Kidney (tissue), 14 donors: ENCODE measurements around the gene SNRPD3. TPM values are rescaled to one million over a fixed set of nuclear protein-coding genes. Genes with fewer than 3 reads are reported as not detected.

Experiments used
- DNase-seq, 5 donors: peaks; one replicate each; pipeline ENCODE4 v3.0.0-alpha.2; 2013 to 2020
- FAIRE-seq: peaks from 2 replicates; lab custom pipeline; 2012; peaks lifted over from hg19 to GRCh38; lab: Jason Lieb, UNC
- H3K27ac ChIP-seq, 2 donors: one replicate each; pipeline ENCODE4 v1.7.0; 2013; ENCODE audit warnings: low read depth in 2 of 2, low read length in 2 of 2, inconsistent platforms in 1 of 2
- H3K27me3 ChIP-seq: one replicate; pipeline ENCODE4 v1.7.1; 2013; ENCODE audit warnings: low read length, inconsistent platforms; ENCODE audit not compliant: control insufficient read depth, insufficient read depth
- H3K36me3 ChIP-seq, 3 donors: one replicate each; pipeline versions ENCODE4 v1.7.0 to v1.7.1; 2013; ENCODE audit warnings: low read length in 3 of 3, control low read depth in 1 of 3, inconsistent platforms in 1 of 3; ENCODE audit not compliant: insufficient read depth in 3 of 3, control insufficient read depth in 2 of 3
- H3K4me1 ChIP-seq, 3 donors: one replicate each; pipeline versions ENCODE4 v1.7.0 to v1.7.1; 2013; ENCODE audit warnings: low read length in 3 of 3, inconsistent platforms in 1 of 3, low read depth in 1 of 3; ENCODE audit not compliant: control insufficient read depth in 2 of 3, insufficient read depth in 2 of 3
- H3K4me3 ChIP-seq, 3 donors: one replicate each; pipeline versions ENCODE4 v1.7.0 to v1.8.1; 2013; ENCODE audit warnings: low read length in 3 of 3, control low read depth in 1 of 3, inconsistent platforms in 1 of 3
- H3K9ac ChIP-seq, 3 donors: one replicate each; pipeline versions ENCODE4 v1.7.0 to v1.7.1; 2013; ENCODE audit warnings: low read length in 3 of 3, control low read depth in 1 of 3, inconsistent platforms in 1 of 3
- H3K9me3 ChIP-seq, 3 donors: one replicate each; pipeline versions ENCODE4 v1.7.0 to v1.7.1; 2013; ENCODE audit warnings: low read length in 3 of 3, control low read depth in 1 of 3, inconsistent platforms in 1 of 3; ENCODE audit not compliant: control insufficient read depth in 2 of 3, insufficient read depth in 1 of 3
- CTCF ChIP-seq: IDR thresholded peaks from 3 replicates; pipeline ENCODE4 v1.5.1; 2012; ENCODE audit warnings: mild to moderate bottlenecking, moderate library complexity, borderline replicate concordance; ENCODE audit not compliant: insufficient read depth; ENCODE audit errors: extremely low read depth
- intact Hi-C: fragments of 100-400 bp; cut with DNase I; formaldehyde crosslinking; loops from one replicate; pipeline ENCODE4 v1.11.1; 2022
- polyA plus RNA-seq: library from polyadenylated mRNA; stranded (reverse); fragments of 350-450 nt; fragmentation: Illumina TruSeq; extraction: RNeasy Lipid Tissue Mini Kit (QIAGEN cat#74804); gene quantifications from one replicate; pipeline ENCODE4 v1.2.3, GENCODE V29; 2014; ENCODE audit warnings: low read depth, low replicate concordance; ENCODE audit not compliant: insufficient read depth
- total RNA-seq: library from RNA; stranded (reverse); fragmentation: NEBNext Ultra II Directional; extraction: Animal tissue kit (Norgen Biotek cat#: 25700); gene quantifications from one replicate; pipeline ENCODE4 v1.2.1, GENCODE V29; 2021
- donor health status: control.
- donor health status: control.
- donor health status: control.
- donor health status: control.
- donor health status: control.
- donor health status: DM: yes; HTN: yes; CAD: no.
- donor health status: Normal renal cell carcinoma (clear cell type).

The SNRPD3 gene
- total and polyA plus RNA-seq, 2 donors from 2014 or later: 73.7 to 136 TPM

- no peak for TF ChIP-seq CTCF
- H3K36me3 ChIP-seq: peaks cover 0 to 27% (median 2%) of the 10 kb centered on the region in 3 donors
- FAIRE-seq (no peak), DNase-seq (peak in 1 of 5 donors; percentile 17)
- intact Hi-C loops: no loop called here
- no peak overlapping the region for H3K4me3 ChIP-seq
- peaks cover 0 to 17% (median 16%) of the 10 kb centered on the region in 3 donors for H3K4me1 ChIP-seq
- H3K27me3 ChIP-seq: no peaks in the 10 kb centered on the region
- H3K27ac ChIP-seq: no peak overlapping the region
- H3K9ac ChIP-seq: no peak overlapping the region
- H3K9me3 ChIP-seq: no peaks in the 10 kb centered on the region
Observed at GRCh38 chr22:24513378-24514240, 42.2 kb upstream of the SNRPD3 start.

- Histone ChIP-seq H3K9me3 (no peaks in the 10 kb centered on the region), H3K4me1 (peaks cover 0 to 16% (median 15%) of the 10 kb centered on the region in 3 donors), H3K4me3 (no peak overlapping the region), H3K27ac (no peak overlapping the region), H3K36me3 (peaks cover 0 to 28% (median 2%) of the 10 kb centered on the region in 3 donors), H3K27me3 (no peaks in the 10 kb centered on the region), H3K9ac (no peak overlapping the region)
- no peak for TF ChIP-seq CTCF
- peak in 1 of 5 donors; percentile 46 for DNase-seq
- FAIRE-seq: no peak
- intact Hi-C loops: no loop called here
Observed at GRCh38 chr22:24514241-24515026, 41.4 kb upstream of the SNRPD3 start.

- no peak for DNase-seq
- Histone ChIP-seq H3K4me1 (peaks cover 0 to 16% (median 11%) of the 10 kb centered on the region in 3 donors), H3K9ac (no peak overlapping the region), H3K4me3 (no peak overlapping the region), H3K36me3 (peaks cover 0 to 28% (median 2%) of the 10 kb centered on the region in 3 donors), H3K27ac (no peak overlapping the region), H3K9me3 (no peaks in the 10 kb centered on the region), H3K27me3 (no peaks in the 10 kb centered on the region)
- no peak for FAIRE-seq
- intact Hi-C loops: no loop called here
- no peak for TF ChIP-seq CTCF
Observed at GRCh38 chr22:24515027-24515338, 40.8 kb upstream of the SNRPD3 start.
